AG04450 (cell line): ENCODE measurements around the gene VMP1. TPM values are rescaled to one million over a fixed set of nuclear protein-coding genes. Genes with fewer than 3 reads are reported as not detected.
"Not testable (repeated sequence)": the region's sequence is repeated elsewhere in the genome, so short reads cannot be mapped to it uniquely, and the experiment has no call there.

ENCODE experiments used
- CTCF ChIA-PET: fragments of 300-600, 350-600 bp; formaldehyde crosslinking; extraction: SDS; loops from one replicate; lab custom pipeline; 2022; ENCODE audit warnings: antibody characterized with exemption, inconsistent platforms; lab: Charles Lee
- POLR2A ChIA-PET: fragments of 350-600 bp; formaldehyde crosslinking; extraction: SDS; loops from one replicate; lab custom pipeline; 2021; ENCODE audit warnings: antibody characterized with exemption, inconsistent platforms; lab: Yijun Ruan, JAX
- DNase-seq: peaks from one replicate; pipeline ENCODE4 v3.0.0-alpha.2; 2011; ENCODE audit warnings: low read depth, low spot score
- H3K27ac ChIP-seq: one replicate; pipeline ENCODE4 v1.5.1; 2012; ENCODE audit warnings: low read depth, low read length, control low read depth
- H3K27me3 ChIP-seq: one replicate; pipeline ENCODE4 v1.6.0; 2012; ENCODE audit warnings: low read length; ENCODE audit not compliant: control insufficient read depth, insufficient read depth
- H3K4me3 ChIP-seq: 2 replicates; pipeline ENCODE4 v1.5.1; 2011; ENCODE audit warnings: mild to moderate bottlenecking, low read depth, low read length, control low read depth
- H3K9me3 ChIP-seq: 2 replicates; pipeline ENCODE4 v1.5.1; 2012; ENCODE audit warnings: low read length; ENCODE audit not compliant: control insufficient read depth, insufficient read depth
- polyA plus RNA-seq: library from polyadenylated mRNA; depleted of rRNA; stranded (reverse); fragments of >200 nt; gene quantifications from 2 replicates; pipeline ENCODE4 v1.2.3, GENCODE V29; 2011
- TF ChIP-seq, protein P1 (sequence below): IDR thresholded peaks from 2 replicates; pipeline ENCODE4 v1.5.1; 2011; ENCODE audit warnings: low read depth, low read length, control low read depth, inconsistent platforms

VMP1 gene
- polyA plus RNA-seq, 1 experiment: 196 TPM

DNA sequence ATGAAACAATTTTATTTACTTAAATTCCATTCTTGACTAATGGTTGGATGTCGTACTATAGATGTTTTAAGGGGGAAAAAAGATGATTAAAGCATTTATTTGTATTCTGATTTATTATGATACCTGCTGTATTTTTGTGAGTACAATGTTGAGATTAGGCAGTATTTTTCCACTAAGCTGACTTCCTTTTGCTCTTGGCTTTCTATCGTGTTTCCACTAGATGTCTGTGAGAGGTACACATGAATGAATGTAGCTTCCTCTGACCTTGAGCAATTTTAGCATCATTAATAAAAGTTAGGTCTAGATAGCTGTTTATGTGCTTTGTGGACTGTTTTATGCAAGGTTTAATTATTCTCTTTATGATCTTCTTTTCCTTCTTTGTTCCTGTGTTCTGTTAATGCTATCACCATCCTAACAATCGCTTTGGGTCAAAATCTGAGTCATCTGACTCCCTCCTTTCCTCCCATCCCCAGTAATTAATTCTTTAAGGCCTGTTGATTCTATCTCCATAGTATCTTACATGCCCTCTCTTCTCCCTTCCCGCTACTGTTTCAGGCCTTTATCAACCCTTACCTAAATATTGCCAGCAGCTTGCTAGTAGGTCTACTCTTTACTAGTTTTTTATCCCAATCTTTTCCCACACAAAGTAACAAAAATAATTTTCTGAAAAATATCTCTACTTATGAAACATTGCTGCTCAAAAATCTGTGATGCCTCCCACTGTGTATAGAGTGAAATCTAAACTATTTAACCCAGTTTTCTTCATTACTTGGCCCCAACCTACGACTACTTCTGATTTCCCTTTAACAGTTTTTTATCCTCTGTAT is 76.0 kb downstream of the VMP1 start:
- Histone ChIP-seq H3K9me3 (no peaks in the 10 kb centered on the region), H3K27me3 (no peaks in the 10 kb centered on the region), H3K27ac (peak overlapping the region; percentile 85), H3K4me3 (no peak overlapping the region)
- ChIA-PET CTCF (interaction anchor here (0.7 kb wide), 1 partner anchor 13 kb away, joined by 3 read pairs; no protein-coding TSS in a partner anchor), POLR2A (interaction anchor here (0.5 to 1.1 kb wide), 3 partner anchors 9 to 77 kb away, joined by 3 to 5 read pairs (median 4); no protein-coding TSS in a partner anchor)
- TF ChIP-seq, protein P1, sequence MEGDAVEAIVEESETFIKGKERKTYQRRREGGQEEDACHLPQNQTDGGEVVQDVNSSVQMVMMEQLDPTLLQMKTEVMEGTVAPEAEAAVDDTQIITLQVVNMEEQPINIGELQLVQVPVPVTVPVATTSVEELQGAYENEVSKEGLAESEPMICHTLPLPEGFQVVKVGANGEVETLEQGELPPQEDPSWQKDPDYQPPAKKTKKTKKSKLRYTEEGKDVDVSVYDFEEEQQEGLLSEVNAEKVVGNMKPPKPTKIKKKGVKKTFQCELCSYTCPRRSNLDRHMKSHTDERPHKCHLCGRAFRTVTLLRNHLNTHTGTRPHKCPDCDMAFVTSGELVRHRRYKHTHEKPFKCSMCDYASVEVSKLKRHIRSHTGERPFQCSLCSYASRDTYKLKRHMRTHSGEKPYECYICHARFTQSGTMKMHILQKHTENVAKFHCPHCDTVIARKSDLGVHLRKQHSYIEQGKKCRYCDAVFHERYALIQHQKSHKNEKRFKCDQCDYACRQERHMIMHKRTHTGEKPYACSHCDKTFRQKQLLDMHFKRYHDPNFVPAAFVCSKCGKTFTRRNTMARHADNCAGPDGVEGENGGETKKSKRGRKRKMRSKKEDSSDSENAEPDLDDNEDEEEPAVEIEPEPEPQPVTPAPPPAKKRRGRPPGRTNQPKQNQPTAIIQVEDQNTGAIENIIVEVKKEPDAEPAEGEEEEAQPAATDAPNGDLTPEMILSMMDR: no peak
- DNase-seq: no peak

DNA sequence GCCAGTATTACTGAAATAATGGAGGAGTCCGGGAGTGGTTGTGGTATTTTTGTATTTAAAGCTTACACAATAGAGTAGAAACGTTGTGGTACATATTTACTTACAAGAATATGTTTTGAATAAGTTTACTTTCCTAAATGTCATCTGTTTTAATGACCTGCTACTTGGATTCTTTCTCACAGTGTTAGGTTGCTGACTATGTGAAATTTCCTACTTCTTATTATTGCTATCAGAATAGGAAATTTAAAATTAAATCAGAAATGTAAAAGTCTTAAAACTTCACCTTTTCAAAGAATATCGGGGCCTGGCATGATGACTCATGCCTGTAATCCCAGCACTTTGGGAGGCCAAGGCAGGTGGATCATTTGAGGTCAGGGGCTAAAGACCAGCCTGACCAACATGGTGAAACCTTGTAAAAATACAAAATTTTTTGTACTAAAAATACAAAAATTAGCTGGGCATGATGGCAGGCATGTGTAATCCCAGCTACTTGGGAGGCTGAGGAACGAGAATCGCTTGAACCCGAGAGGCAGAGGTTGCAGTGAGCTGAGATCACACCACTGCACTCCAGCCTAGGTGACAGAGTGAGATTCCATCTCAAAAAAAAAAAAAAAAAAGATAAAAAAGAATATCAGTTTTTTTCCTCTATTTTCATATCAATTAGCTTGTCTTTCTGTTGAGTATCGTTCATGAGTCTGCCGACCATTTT is 77.8 kb downstream of the VMP1 start:
- peak overlapping the region; percentile 84 for H3K27ac ChIP-seq
- CTCF ChIA-PET: interaction anchor here (0.6 to 1.9 kb wide), 5 partner anchors 31 to 75 kb away, joined by 3 to 7 read pairs (median 5); no protein-coding TSS in a partner anchor
- no peak overlapping the region for H3K4me3 ChIP-seq
- TF ChIP-seq, protein P1: no peak
- H3K27me3 ChIP-seq: no peaks in the 10 kb centered on the region
- POLR2A ChIA-PET: interaction anchor here (0.6 to 3.0 kb wide), 6 partner anchors 21 to 66 kb away, joined by 4 to 62 read pairs (median 11); no protein-coding TSS in a partner anchor
- DNase-seq: no peak
- no peaks in the 10 kb centered on the region for H3K9me3 ChIP-seq

DNA sequence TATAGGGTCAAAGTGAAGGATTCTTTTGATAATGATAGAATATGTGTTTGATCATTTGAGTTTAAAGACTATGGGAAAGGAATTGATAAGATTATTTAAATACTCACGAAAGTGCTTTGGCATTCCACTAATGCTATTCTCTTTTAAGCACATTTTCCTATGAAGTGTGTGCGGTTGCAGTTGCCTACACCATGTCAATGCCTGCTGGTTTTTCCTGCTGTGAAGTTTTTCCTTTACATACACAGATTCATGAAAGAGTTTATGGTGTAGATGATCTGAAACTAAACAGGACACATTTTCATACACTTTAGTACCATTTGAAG is 78.7 kb downstream of the VMP1 start:
- Histone ChIP-seq H3K9me3 (no peaks in the 10 kb centered on the region), H3K4me3 (peak overlapping the region; percentile 11), H3K27ac (peak overlapping the region; percentile 92), H3K27me3 (no peaks in the 10 kb centered on the region)
- ChIA-PET POLR2A (interaction anchor here (0.7 to 3.0 kb wide), 12 partner anchors 21 to 65 kb away, joined by 3 to 62 read pairs (median 10); no protein-coding TSS in a partner anchor), CTCF (interaction anchor here (0.6 to 1.9 kb wide), 5 partner anchors 32 to 74 kb away, joined by 3 to 7 read pairs (median 5); no protein-coding TSS in a partner anchor)
- no peak for DNase-seq
- TF ChIP-seq, protein P1: no peak

DNA sequence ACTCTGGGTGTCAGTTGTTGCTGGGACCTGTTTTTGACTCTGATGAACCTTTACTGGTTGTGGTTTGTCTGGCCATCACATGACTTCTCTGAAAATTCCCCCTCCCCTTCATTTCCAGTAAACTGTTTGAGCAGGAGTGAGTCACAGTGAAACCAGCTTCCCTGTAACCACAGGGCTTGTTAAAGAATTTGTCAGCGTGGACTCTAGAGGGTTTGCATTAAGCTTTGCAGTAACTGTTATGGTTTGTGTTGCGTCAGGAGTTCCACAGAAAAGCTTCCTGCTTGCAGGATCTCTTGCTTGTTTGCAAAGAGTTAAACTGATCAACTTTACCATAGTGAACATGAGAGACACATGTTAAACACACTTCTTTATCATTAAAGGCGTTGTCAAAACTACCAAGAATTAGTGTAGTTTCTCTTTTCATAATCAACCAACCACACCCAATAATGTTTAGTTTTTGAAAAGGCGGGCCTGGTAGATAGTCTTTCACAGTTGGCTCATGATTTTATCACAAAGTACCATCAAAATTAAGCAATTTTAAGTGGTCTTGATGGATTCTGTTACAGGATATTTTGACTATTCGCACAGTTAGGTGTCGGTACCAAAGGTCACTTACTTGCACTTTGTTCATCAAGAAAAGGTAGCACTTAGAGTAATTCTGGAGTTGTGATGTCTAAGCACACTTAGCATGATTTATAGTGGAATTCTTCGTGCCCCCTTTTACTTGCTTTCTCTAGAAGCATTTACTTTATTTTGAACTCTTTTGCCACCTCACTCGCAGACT is 79.3 kb downstream of the VMP1 start:
- Histone ChIP-seq H3K9me3 (no peaks in the 10 kb centered on the region), H3K27me3 (no peaks in the 10 kb centered on the region), H3K27ac (peak overlapping the region; percentile 92), H3K4me3 (peak overlapping the region; percentile 36)
- ChIA-PET POLR2A (interaction anchor here (0.6 to 3.0 kb wide), 12 partner anchors 20 to 57 kb away, joined by 3 to 62 read pairs (median 10); no protein-coding TSS in a partner anchor), CTCF (interaction anchor here (1.2 to 1.9 kb wide), 2 partner anchors 33 to 71 kb away, joined by 3 to 7 read pairs; no protein-coding TSS in a partner anchor)
- DNase-seq: peak; percentile 99
- TF ChIP-seq, protein P1: no peak

DNA sequence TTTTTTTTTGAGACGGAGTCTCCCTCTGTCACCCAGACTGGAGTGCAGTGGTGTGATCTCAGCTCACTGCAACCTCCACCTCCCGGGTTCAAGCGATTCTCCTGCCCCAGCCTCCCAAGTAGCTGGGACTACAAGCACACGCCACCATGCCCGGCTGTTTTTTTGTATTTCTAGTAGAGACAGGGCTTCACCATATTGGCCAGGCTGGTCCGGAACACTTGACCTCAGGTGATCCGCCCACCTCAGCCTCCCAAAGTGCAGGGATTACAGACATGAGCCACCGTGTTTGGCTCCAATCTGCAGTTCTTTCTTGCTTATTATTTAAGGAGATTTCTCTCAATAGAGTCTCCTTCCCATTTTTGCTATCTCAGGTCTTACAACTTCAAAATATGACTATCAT is 82.4 kb downstream of the VMP1 start:
- CTCF ChIA-PET, POLR2A ChIA-PET, H3K27me3 ChIP-seq, H3K27ac ChIP-seq, DNase-seq, H3K9me3 ChIP-seq, H3K4me3 ChIP-seq: not testable (repeated sequence)

DNA sequence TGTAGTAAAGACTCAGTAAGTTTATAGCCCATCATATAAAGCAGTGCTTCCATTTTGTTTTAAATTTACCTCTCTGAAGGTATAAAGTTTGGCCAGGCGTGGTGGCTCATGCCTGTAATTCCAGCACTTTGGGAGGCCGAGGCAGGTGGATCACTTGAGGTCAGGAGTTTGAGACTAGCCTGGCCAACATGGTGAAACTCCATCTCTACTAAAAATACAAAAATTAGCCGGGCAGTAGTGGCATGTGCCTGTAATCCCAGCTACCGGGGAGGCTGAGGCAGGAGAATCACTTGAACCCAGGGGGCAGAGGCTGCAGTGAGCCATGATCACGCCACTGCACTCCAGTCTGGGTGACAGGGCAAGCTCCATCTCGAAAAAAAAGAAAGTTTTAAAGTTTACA is 83.0 kb downstream of the VMP1 start:
- H3K9me3 ChIP-seq, H3K27me3 ChIP-seq, DNase-seq, CTCF ChIA-PET, H3K4me3 ChIP-seq, H3K27ac ChIP-seq: not testable (repeated sequence)
- POLR2A ChIA-PET: interaction anchor here (1.1 kb wide), 1 partner anchor 47 kb away, joined by 7 read pairs; no protein-coding TSS in a partner anchor
